Measurements from ENCODE around the gene ARL3.
A peak's percentile ranks its signal among the peaks of the same experiment; 100 is the strongest.

ARL3 gene

GRCh38 chr10:102650655-102651454 is 63.3 kb downstream of the ARL3 start:
- DNase-seq (ENCODE audit: low read depth): no peak

- no peak for DNase-seq (ENCODE audit: low read depth)
Observed at GRCh38 chr10:102649797-102650654, 64.2 kb downstream of the ARL3 start.

- no peak for DNase-seq (ENCODE audit: low read depth)
Observed at GRCh38 chr10:102648889-102649796, 65.1 kb downstream of the ARL3 start.

- DNase-seq (ENCODE audit: low read depth): no peak
Observed at GRCh38 chr10:102648269-102648888, 65.8 kb downstream of the ARL3 start.

- DNase-seq (ENCODE audit: low read depth): no peak
Observed at GRCh38 chr10:102647443-102648268, 66.5 kb downstream of the ARL3 start.

- DNase-seq (ENCODE audit: low read depth): peak; percentile 25
Observed at GRCh38 chr10:102646610-102647442, 67.4 kb downstream of the ARL3 start.

- DNase-seq (ENCODE audit: low read depth): peak; percentile 50
Observed at GRCh38 chr10:102645741-102646609, 68.2 kb downstream of the ARL3 start.

GRCh38 chr10:102645388-102645740 is 68.8 kb downstream of the ARL3 start:
- peak; percentile 30 for DNase-seq (ENCODE audit: low read depth)

GRCh38 chr10:102644646-102645387 is 69.4 kb downstream of the ARL3 start:
- peak; percentile 74 for DNase-seq (ENCODE audit: low read depth)

GRCh38 chr10:102644066-102644645 is 70.0 kb downstream of the ARL3 start, which contains the start of gene TRIM8:
TRIM8 (plus strand) TSS chr10:102644479; CDS start chr10:102644618, 139 bp downstream.
- DNase-seq (ENCODE audit: low read depth): peak; percentile 43

GRCh38 chr10:102643336-102644065 is 70.7 kb downstream of the ARL3 start:
- peak; percentile 30 for DNase-seq (ENCODE audit: low read depth)

- DNase-seq (ENCODE audit: low read depth): peak; percentile 51
Observed at GRCh38 chr10:102642736-102643335, 71.4 kb downstream of the ARL3 start.

GRCh38 chr10:102641880-102642735 is 72.1 kb downstream of the ARL3 start:
- peak; percentile 96 for DNase-seq (ENCODE audit: low read depth)

GRCh38 chr10:102641402-102641801 is 72.8 kb downstream of the ARL3 start:
- no peak for DNase-seq (ENCODE audit: low read depth)

- no peak for DNase-seq (ENCODE audit: low read depth)
Observed at GRCh38 chr10:102639537-102639936, 74.7 kb downstream of the ARL3 start.

Data from activated T-cell treated with anti-CD3 and anti-CD28 coated beads for 1 hour (primary cell).